Body of pancreas (tissue), 4 donors: ENCODE data around the gene DKK3. TPM values are rescaled to one million over a fixed set of nuclear protein-coding genes. Genes with fewer than 3 reads are reported as not detected.

Experiments
- ATAC-seq: fragments of 150-250 bp; one replicate; pipeline ENCODE4 v1.9.1; 2016
- DNase-seq, 4 donors: peaks; one replicate each; pipeline ENCODE4 v3.0.0-alpha.2; 2019
- H3K27ac ChIP-seq, 4 donors: fragments of 200-600 bp; sonication (generic); 1 replicate in 3 of 4; 2 replicates in 1 of 4; pipeline versions ENCODE4 v1.5.1 to v1.6.1; 2016 to 2019; ENCODE audit warnings: mild to moderate bottlenecking in 1 of 4, mixed read lengths in 1 of 4, moderate library complexity in 1 of 4
- H3K27me3 ChIP-seq, 2 donors: fragments of 200-600 bp; sonication (generic); one replicate each; pipeline ENCODE4 v1.6.0; 2016; ENCODE audit warnings: mild to moderate bottlenecking in 1 of 2
- H3K36me3 ChIP-seq, 2 donors: fragments of 200-600 bp; sonication (generic); replicated peaks in 1 of 2; 2 replicates each; pipeline ENCODE4 v1.5.1; 2016; ENCODE audit warnings: low read depth in 2 of 2; ENCODE audit not compliant: insufficient read depth in 1 of 2
- H3K4me1 ChIP-seq: fragments of 200-600 bp; sonication (generic); one replicate; pipeline ENCODE4 v1.6.0; 2016
- H3K4me3 ChIP-seq, 2 donors: fragments of 200-600 bp; sonication (generic); 1 replicate in 1 of 2; 2 replicates in 1 of 2; pipeline ENCODE4 v1.5.1; 2016 to 2019
- H3K9me3 ChIP-seq, 3 donors: fragments of 200-600 bp; sonication (generic); 1 replicate in 2 of 3; 2 replicates in 1 of 3; pipeline ENCODE4 v1.5.1; 2016
- POLR2A ChIP-seq, 3 donors: fragments of 450-650 bp; IDR thresholded peaks; one replicate each; pipeline ENCODE4 v1.6.1; 2016; ENCODE audit warnings: antibody characterized with exemption in 3 of 3, mild to moderate bottlenecking in 2 of 3
- WGBS, 2 donors: methylation state at CpG; one replicate each; pipeline ENCODE4 v1.1.5; 2017; 5-methylcytosine and 5-hydroxymethylcytosine counted together
- intact Hi-C: fragments of 100-400 bp; cut with DNase I; formaldehyde crosslinking; loops from one replicate; pipeline ENCODE4 v1.15.1; 2023
- total RNA-seq, 2 donors: library from RNA; depleted of rRNA; stranded (reverse); fragments of >200 nt; gene quantifications; one replicate each; pipeline ENCODE4 v1.1.0, GENCODE V29; 2016
- TF ChIP-seq, protein P1 (sequence below), 7 experiments: fragments of 450-650 bp in 4 of 7; fragments of 200-600 bp in 3 of 7; sonication (generic) in 3 of 7; IDR thresholded peaks; one replicate each; pipeline ENCODE4 v1.5.1; 2016 to 2019; ENCODE audit warnings: antibody characterized with exemption in 7 of 7

DKK3 gene
- total RNA-seq, 2 donors from 2014 or later = 14.5 to 25.9 TPM

DNA sequence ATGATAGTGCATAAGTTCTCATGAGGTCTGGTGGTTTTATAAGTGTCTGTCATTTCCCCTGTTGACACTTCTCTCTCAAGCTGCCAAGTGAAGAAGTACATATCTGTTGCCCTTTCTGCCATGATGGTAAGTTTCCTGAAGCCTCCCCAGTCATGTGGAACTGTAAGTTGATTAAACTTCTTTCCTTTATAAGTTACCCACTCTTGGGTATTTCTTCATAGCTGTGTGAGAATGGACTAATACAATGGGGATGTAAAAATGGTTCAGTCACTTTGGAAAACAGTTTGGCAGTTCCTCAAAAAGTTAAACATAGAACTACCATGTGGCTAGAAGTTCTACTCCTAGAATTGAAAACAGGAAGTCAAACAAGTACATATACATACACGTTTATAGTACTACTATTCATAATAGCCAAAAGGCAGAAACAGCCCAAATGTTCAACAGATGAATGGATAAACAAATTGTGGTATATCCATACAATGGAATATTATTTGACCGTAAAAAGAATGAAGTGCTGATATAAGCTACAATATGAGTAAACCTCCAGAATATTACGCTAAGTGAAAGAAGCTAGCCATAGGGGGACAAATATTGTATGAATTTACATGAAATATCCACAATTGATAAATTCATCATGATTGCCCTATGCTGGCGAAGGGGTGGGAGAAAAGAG is 16.0 kb upstream of the DKK3 start:
- no peaks in the 10 kb centered on the region for H3K9me3 ChIP-seq
- intact Hi-C loops = no loop called here
- ATAC-seq (no peak), DNase-seq (no peak)
- peaks cover 23% of the 10 kb centered on the region for H3K4me1 ChIP-seq
- TF ChIP-seq, protein P1, sequence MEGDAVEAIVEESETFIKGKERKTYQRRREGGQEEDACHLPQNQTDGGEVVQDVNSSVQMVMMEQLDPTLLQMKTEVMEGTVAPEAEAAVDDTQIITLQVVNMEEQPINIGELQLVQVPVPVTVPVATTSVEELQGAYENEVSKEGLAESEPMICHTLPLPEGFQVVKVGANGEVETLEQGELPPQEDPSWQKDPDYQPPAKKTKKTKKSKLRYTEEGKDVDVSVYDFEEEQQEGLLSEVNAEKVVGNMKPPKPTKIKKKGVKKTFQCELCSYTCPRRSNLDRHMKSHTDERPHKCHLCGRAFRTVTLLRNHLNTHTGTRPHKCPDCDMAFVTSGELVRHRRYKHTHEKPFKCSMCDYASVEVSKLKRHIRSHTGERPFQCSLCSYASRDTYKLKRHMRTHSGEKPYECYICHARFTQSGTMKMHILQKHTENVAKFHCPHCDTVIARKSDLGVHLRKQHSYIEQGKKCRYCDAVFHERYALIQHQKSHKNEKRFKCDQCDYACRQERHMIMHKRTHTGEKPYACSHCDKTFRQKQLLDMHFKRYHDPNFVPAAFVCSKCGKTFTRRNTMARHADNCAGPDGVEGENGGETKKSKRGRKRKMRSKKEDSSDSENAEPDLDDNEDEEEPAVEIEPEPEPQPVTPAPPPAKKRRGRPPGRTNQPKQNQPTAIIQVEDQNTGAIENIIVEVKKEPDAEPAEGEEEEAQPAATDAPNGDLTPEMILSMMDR (IDR thresholded peaks at IDR 0.05) = no peak
- TF ChIP-seq POLR2A (IDR thresholded peaks at IDR 0.05) = no peak
- H3K36me3 ChIP-seq = no peaks in the 10 kb centered on the region
- WGBS, 2 donors = 59 to 78% methylated on average over 4 of the region's 4 CpGs
- no peak overlapping the region for H3K4me3 ChIP-seq
- no peaks in the 10 kb centered on the region for H3K27me3 ChIP-seq
- no peak overlapping the region for H3K27ac ChIP-seq

DNA sequence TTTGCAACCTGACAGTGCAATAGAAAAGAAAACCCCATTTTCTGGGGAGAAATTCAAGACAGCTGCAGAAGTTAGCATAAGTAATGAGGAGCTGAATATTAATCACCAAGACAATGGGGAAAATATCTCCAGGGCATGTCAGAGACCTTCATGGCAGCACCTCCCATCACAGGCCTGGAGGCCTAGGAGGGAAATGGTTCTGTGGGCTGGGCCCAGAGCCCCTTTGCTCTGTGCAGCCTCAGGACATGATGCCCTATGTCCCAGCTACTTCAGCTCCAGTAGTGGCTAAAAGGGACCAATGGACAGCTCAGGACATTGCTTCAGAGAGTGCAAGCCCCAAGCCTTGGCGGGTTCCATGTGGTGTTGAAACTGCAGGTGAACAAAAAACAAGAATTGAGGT is 14.6 kb upstream of the DKK3 start:
- intact Hi-C loops = no loop called here
- no peak for ATAC-seq
- DNase-seq = no peak
- Histone ChIP-seq H3K9me3 (no peaks in the 10 kb centered on the region), H3K4me1 (peaks cover 16% of the 10 kb centered on the region), H3K27me3 (no peaks in the 10 kb centered on the region), H3K27ac (no peak overlapping the region), H3K4me3 (no peak overlapping the region), H3K36me3 (no peaks in the 10 kb centered on the region)
- 86 to 100% methylated on average over 1 of the region's 1 CpG for whole genome bisulfite sequencing, 2 donors
- TF ChIP-seq POLR2A (IDR thresholded peaks at IDR 0.05) = no peak
- TF ChIP-seq, protein P1 (IDR thresholded peaks at IDR 0.05) = no peak

DNA sequence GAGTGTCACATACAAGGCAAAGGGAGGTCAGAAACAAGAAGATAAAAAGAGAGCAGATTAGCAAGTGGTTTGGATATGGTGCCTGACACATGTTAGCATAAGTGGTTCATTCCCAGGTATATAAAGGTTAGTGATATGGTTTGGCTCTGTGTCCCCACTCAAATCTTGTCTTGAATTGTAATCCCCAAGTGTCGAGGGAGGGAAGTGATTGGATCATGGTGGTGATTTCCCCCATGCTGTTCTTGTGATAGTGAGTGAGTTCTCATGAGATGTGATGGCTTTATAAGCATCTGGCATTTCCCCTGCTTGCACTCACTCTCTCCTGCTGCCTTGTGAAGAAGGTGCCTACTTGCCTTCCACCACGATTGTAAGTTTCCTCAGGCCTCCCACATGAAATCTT is 12.1 kb upstream of the DKK3 start:
- Histone ChIP-seq H3K27ac (no peak overlapping the region), H3K4me3 (no peak overlapping the region), H3K27me3 (no peaks in the 10 kb centered on the region), H3K36me3 (no peaks in the 10 kb centered on the region), H3K9me3 (no peaks in the 10 kb centered on the region), H3K4me1 (peaks cover 16% of the 10 kb centered on the region)
- DNase-seq (no peak), ATAC-seq (no peak)
- TF ChIP-seq, protein P1 (IDR thresholded peaks at IDR 0.05) = no peak
- no peak for TF ChIP-seq POLR2A (IDR thresholded peaks at IDR 0.05)
- intact Hi-C loops = no loop called here
- WGBS, 2 donors = 13 to 49% methylated on average over 2 of the region's 2 CpGs

DNA sequence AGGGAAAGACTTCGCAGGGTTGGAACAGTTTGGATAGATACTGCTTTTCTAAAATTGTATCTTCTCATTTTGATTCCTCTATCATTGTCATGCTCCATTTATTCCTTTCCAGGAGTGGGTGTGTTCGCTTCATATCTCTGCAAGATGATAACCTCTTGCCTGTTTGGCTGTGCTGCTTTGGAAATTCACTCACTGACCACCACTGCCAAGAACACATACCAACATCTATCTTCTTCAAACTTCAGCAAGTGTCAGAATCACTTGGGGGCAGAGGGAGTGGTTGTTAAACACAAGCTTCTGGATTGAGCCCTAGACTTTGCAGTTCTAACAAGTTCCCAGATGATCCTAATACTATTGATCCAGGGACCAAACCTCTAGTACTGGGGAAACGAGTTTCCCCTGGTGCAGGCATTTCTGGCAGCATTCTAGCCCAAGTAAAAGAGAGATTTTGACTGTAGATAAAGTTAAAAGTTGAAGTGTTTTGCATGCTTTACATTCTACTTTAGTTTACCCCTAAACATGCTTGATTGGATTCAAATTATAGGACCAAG is 11.5 kb upstream of the DKK3 start:
- Histone ChIP-seq H3K36me3 (no peaks in the 10 kb centered on the region), H3K9me3 (no peaks in the 10 kb centered on the region), H3K27ac (peak overlapping the region in 3 of 4 donors; percentile 20 to 63 (median 44)), H3K4me3 (no peak overlapping the region), H3K4me1 (peaks cover 16% of the 10 kb centered on the region), H3K27me3 (no peaks in the 10 kb centered on the region)
- DNase-seq (no peak), ATAC-seq (no peak)
- 42 to 51% methylated on average over 3 of the region's 3 CpGs for WGBS, 2 donors
- no peak for TF ChIP-seq POLR2A (IDR thresholded peaks at IDR 0.05)
- TF ChIP-seq, protein P1 (IDR thresholded peaks at IDR 0.05) = no peak
- intact Hi-C loops = no loop called here

DNA sequence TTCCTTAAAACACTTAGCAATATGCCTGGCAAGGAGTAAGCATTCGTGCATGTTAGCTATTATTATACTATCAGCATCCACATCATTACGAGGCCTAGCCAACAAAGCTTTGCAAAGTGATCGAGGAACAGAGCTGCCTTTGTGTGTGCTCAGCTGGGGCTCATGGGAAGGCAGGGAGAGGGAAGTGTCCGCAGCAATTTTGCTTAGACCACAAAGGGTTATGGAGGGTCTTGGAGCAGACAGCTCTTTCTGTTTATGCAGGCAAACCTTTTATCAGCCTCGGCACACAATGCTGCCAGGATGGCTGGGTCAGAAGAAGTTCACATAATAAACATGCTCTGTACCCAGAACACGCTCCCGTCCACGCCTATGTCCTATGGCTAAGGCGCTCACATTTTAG is 10.9 kb upstream of the DKK3 start:
- Histone ChIP-seq H3K9me3 (no peaks in the 10 kb centered on the region), H3K27me3 (no peaks in the 10 kb centered on the region), H3K27ac (peak overlapping the region in 3 of 4 donors; percentile 20 to 63 (median 44)), H3K4me3 (no peak overlapping the region), H3K36me3 (no peaks in the 10 kb centered on the region), H3K4me1 (peaks cover 16% of the 10 kb centered on the region)
- intact Hi-C loops = no loop called here
- ATAC-seq (peak; percentile 71), DNase-seq (no peak)
- TF ChIP-seq, protein P1 (IDR thresholded peaks at IDR 0.05) = no peak
- TF ChIP-seq POLR2A (IDR thresholded peaks at IDR 0.05) = no peak
- WGBS, 2 donors = 53 to 66% methylated on average over 9 of the region's 9 CpGs
